Testis (tissue), 3 donors: Measurements from ENCODE around the gene APOB. TPM values are rescaled to one million over a fixed set of nuclear protein-coding genes. Genes with fewer than 3 reads are reported as not detected.

Experiments
- DNase-seq: peaks from one replicate; pipeline ENCODE4 v3.0.0-alpha.2; 2019
- H3K27ac ChIP-seq, 2 donors: fragments of 200-600 bp; sonication (generic); one replicate each; pipeline ENCODE4 v1.5.1; 2019
- H3K27me3 ChIP-seq: fragments of 200-600 bp; sonication (generic); one replicate; pipeline ENCODE4 v1.5.1; 2019
- H3K36me3 ChIP-seq: fragments of 200-600 bp; sonication (generic); one replicate; pipeline ENCODE4 v1.5.1; 2017; ENCODE audit warnings: low read depth; ENCODE audit errors: missing control alignments
- H3K4me1 ChIP-seq: fragments of 200-600 bp; sonication (generic); one replicate; pipeline ENCODE4 v1.5.1; 2019
- H3K4me3 ChIP-seq, 2 donors: fragments of 200-600 bp; sonication (generic); one replicate each; pipeline ENCODE4 v1.5.1; 2017 to 2019
- H3K9me3 ChIP-seq: fragments of 200-600 bp; sonication (generic); one replicate; pipeline ENCODE4 v1.5.1; 2017
- POLR2A ChIP-seq: fragments of 450-650 bp; IDR thresholded peaks from one replicate; pipeline ENCODE4 v1.6.1; 2017; ENCODE audit warnings: antibody characterized with exemption, mild to moderate bottlenecking, moderate library complexity
- WGBS, 2 donors: methylation state at CpG; one replicate each; pipeline ENCODE4 v1.1.5; 2018; 5-methylcytosine and 5-hydroxymethylcytosine counted together
- intact Hi-C: fragments of 100-400 bp; cut with DNase I; formaldehyde crosslinking; loops from one replicate; pipeline ENCODE4 v1.15.1; 2023; ENCODE audit warnings: low total_unique reads
- polyA plus RNA-seq: library from polyadenylated mRNA; stranded (reverse); fragments of 350-450 nt; fragmentation: Illumina TruSeq; extraction: RNeasy Lipid Tissue Mini Kit (QIAGEN cat#74804); gene quantifications from one replicate; pipeline ENCODE4 v1.2.3, GENCODE V29; 2014; ENCODE audit warnings: low read depth, low replicate concordance; ENCODE audit not compliant: insufficient read depth
- total RNA-seq, 2 donors: library from RNA; depleted of rRNA; stranded (reverse); fragments of >200 nt; gene quantifications; one replicate each; pipeline ENCODE4 v1.2.3, GENCODE V29; 2016
- TF ChIP-seq, protein P1 (sequence below), 3 experiments: fragments of 450-650 bp in 2 of 3; fragments of 200-600 bp in 1 of 3; sonication (generic) in 1 of 3; IDR thresholded peaks; one replicate each; pipeline ENCODE4 v1.5.1; 2016 to 2019; ENCODE audit warnings: antibody characterized with exemption in 3 of 3, mild to moderate bottlenecking in 2 of 3, moderate library complexity in 1 of 3

APOB gene
- total and polyA plus RNA-seq, 3 donors from 2014 or later, result 0.30 to 0.81 (median 0.39) TPM

DNA sequence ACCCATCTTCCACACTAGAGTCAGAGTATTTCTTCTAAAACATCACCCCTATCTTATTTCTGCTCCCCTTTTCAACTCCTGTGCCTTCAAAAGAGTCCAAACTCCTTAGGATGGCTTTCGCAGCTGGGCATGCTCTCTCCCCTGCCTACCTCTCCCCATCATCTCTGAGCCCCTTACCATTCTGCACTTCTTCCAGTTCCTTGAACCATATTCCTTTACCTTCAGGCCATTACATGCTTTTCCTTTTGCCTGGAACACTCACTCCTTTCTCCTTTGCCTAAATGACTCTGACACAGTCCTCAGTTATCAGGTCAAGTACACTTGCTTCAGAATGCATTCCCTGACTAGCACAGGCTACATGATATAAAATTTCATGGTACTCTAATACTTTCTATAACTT lies 22.4 kb downstream of the APOB start:
- no peaks in the 10 kb centered on the region for H3K36me3 ChIP-seq
- no peak for DNase-seq
- intact Hi-C loops, result no loop called here
- H3K4me1 ChIP-seq, result no peaks in the 10 kb centered on the region
- H3K9me3 ChIP-seq, result no peaks in the 10 kb centered on the region
- H3K27me3 ChIP-seq, result no peaks in the 10 kb centered on the region
- TF ChIP-seq POLR2A, result no peak
- TF ChIP-seq, protein P1, sequence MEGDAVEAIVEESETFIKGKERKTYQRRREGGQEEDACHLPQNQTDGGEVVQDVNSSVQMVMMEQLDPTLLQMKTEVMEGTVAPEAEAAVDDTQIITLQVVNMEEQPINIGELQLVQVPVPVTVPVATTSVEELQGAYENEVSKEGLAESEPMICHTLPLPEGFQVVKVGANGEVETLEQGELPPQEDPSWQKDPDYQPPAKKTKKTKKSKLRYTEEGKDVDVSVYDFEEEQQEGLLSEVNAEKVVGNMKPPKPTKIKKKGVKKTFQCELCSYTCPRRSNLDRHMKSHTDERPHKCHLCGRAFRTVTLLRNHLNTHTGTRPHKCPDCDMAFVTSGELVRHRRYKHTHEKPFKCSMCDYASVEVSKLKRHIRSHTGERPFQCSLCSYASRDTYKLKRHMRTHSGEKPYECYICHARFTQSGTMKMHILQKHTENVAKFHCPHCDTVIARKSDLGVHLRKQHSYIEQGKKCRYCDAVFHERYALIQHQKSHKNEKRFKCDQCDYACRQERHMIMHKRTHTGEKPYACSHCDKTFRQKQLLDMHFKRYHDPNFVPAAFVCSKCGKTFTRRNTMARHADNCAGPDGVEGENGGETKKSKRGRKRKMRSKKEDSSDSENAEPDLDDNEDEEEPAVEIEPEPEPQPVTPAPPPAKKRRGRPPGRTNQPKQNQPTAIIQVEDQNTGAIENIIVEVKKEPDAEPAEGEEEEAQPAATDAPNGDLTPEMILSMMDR (IDR thresholded peaks at IDR 0.05), result no peak
- 97 to 100% methylated on average over 1 of the region's 1 CpG for WGBS, 2 donors
- H3K27ac ChIP-seq, result no peak overlapping the region
- no peak overlapping the region for H3K4me3 ChIP-seq

DNA sequence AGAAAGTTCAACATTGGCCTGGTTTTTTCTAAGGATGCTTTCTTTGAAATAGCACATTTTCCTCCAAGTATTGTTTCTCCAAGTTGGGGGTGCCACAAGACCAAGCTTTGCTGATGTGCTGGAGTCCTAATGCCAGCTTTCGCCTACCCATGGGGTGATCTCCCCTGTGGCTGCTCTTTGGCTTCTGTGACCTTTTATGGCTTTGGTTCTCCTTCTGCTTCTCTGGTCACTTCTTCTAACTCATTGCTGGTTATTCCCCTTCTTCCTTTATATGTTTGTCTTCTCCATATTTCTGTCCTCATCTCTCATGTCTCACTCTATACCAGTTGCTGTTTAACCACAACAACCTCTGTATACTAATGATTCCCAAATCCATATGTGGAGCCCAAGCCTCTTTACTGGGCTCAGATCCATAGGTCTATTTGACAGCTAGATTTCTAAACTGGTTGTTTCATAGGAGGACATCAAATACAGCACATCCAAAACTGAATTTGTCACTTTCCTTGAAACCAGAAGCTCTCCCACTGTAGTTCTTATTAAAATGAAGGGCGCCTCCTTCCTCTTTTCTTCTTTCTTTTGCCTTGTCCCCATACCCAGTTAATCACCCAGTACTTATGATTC lies 23.1 kb downstream of the APOB start:
- H3K27me3 ChIP-seq, result no peaks in the 10 kb centered on the region
- 91 to 98% methylated on average over 2 of the region's 2 CpGs for WGBS, 2 donors
- TF ChIP-seq, protein P1 (IDR thresholded peaks at IDR 0.05), result no peak
- TF ChIP-seq POLR2A, result no peak
- no peaks in the 10 kb centered on the region for H3K9me3 ChIP-seq
- DNase-seq, result no peak
- intact Hi-C loops, result no loop called here
- H3K27ac ChIP-seq, result no peak overlapping the region
- no peak overlapping the region for H3K4me3 ChIP-seq
- H3K4me1 ChIP-seq, result no peaks in the 10 kb centered on the region
- H3K36me3 ChIP-seq, result no peaks in the 10 kb centered on the region

DNA sequence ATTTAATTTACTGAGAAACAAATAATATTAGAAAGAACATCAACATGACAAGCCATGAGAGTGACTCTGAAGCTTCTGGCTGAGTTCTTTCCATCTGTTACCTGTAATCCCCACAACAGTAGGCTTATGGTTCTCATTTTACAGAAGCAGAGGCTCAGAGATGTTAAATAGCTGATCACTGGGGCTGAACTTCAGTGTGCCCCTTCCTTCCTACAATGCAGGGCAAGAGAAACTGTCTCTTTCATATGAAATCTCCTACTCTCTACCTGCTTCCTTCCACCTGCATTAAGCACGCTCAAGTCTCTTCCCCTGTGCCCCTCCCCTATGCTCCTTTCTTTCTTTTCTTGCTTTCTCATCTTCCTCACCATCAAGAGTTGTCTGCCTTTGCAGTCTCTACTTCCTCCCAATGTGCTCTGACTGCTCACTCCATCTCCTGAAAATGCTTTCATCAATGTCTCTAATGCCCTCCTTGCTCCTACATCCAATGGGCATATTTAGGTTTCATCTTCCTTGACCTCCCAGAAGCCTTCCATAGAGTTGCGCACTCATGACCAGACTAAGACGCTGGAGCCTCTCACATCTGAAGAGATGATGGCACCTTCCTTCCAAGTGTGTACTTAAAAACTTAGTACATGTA lies 23.7 kb downstream of the APOB start:
- DNase-seq, result no peak
- no peaks in the 10 kb centered on the region for H3K36me3 ChIP-seq
- no peak overlapping the region for H3K27ac ChIP-seq
- H3K9me3 ChIP-seq, result no peaks in the 10 kb centered on the region
- no peak for TF ChIP-seq POLR2A
- H3K27me3 ChIP-seq, result no peaks in the 10 kb centered on the region
- 95 to 96% methylated on average over 3 of the region's 3 CpGs for WGBS, 2 donors
- intact Hi-C loops, result no loop called here
- H3K4me3 ChIP-seq, result no peak overlapping the region
- no peaks in the 10 kb centered on the region for H3K4me1 ChIP-seq

DNA sequence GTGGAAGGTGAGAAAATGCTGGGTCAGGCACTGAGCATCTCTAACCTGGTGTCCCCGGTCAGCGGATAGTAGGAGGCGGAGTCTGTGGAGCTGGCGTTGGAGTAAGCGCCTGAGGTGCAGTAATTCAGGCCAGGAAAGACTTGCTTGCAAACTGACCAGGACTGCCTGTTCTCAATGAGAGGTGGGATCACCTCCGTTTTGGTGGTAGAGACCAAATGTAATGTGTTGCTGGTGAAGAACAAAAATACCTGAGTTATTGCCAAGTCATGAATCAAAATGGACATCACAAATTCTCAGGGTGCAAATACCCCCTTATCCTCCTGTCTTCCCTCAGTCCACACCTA lies 24.2 kb downstream of the APOB start:
- no peaks in the 10 kb centered on the region for H3K9me3 ChIP-seq
- 91 to 94% methylated on average over 6 of the region's 6 CpGs for WGBS, 2 donors

DNA sequence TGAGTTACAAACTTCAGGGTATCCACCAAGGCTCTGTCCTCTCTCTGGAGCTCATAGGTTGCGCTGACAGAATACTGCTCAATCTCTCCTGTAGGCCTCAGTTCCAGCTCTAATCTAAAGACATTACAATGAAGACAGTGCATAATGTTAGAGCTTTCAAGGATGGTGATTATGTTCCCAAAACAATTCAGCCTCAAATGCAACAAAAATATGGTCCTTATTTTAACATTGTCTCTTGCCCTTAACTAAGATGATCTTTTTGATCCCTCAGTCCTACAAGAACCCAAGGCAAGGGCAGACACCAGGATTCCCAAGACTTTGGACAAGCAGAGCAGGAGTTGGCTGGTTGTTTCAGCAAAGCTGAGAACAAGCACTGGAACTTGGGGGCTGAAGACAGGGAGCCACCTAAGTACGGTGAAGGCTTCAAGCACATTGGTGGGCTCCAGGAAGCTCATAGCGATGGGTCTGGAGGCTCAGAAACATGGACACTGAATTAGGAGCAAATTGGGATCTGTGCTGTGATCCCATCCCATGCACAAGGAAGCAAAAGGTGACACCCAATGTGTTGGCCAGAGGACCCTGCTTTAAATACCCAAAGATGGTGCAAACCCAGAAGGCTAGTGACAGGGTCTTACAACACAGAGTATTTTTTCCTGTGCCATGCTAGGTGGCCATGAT lies 24.7 kb downstream of the APOB start:
- intact Hi-C loops, result no loop called here

More for the DNA sequence above, 24.2 kb downstream of the APOB start:
- Histone ChIP-seq H3K36me3 (no peaks in the 10 kb centered on the region), H3K27ac (no peak overlapping the region), H3K4me1 (no peaks in the 10 kb centered on the region), H3K4me3 (no peak overlapping the region), H3K27me3 (no peaks in the 10 kb centered on the region)
- intact Hi-C loops, result no loop called here
- DNase-seq, result no peak
- TF ChIP-seq POLR2A, result no peak
- TF ChIP-seq, protein P1 (IDR thresholded peaks at IDR 0.05), result no peak

More for the DNA sequence above, 24.7 kb downstream of the APOB start:
- Histone ChIP-seq H3K9me3 (no peaks in the 10 kb centered on the region), H3K27me3 (no peaks in the 10 kb centered on the region), H3K27ac (no peak overlapping the region), H3K4me1 (no peaks in the 10 kb centered on the region), H3K36me3 (no peaks in the 10 kb centered on the region), H3K4me3 (no peak overlapping the region)
- TF ChIP-seq, protein P1 (IDR thresholded peaks at IDR 0.05), result no peak
- TF ChIP-seq POLR2A, result no peak
- 88 to 94% methylated on average over 3 of the region's 3 CpGs for WGBS, 2 donors
- no peak for DNase-seq
